Measurements from ENCODE around the gene DHX8. TPM values are rescaled to one million over a fixed set of nuclear protein-coding genes. Genes with fewer than 3 reads are reported as not detected.
"Not testable (repeated sequence)": the region's sequence is repeated elsewhere in the genome, so short reads cannot be mapped to it uniquely, and the experiment has no call there.

Gene DHX8
- polyA plus RNA-seq, 1 of the 3 experiments (the other 2 are of a cell fraction): 31.3 TPM

DNA sequence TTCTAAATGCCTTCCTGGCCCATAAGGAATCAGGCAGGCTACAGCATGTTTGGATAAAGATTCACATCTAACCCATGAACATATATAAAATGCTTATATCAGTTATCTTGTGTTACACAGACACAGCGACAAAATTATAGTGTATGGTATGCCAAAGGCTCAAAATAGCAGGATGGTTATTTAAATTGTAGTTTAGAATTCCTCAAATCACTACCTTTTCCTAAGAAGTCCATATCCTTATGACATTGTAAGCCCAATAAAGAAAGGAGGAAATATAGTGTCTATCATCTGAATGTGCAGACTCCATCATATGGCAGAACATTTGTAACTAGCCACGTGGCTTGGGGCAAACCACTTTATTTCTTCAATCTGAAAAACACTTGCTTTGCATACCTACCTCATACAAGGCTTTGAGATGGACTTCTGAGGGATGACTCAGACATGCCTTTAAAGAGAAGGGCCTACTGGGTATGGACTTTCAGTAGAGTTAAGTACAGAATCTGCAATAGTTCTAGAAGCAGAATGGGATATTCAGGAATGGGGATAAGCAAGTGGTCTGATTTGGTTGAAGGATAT is 12.1 kb upstream of the DHX8 start:
- Histone ChIP-seq H3K9me3 (no peaks in the 10 kb centered on the region), H3K36me3 (replicated peaks in 1 of 2; ENCODE audit: control insufficient read depth in 1 of 2, insufficient read depth in 2 of 2, low read length in 1 of 2) (no peaks in the 10 kb centered on the region), H3K9ac (no peak overlapping the region), H3K27me3 (ENCODE audit: insufficient read depth) (no peaks in the 10 kb centered on the region), H3K4me1 (ENCODE audit: control insufficient read depth in 1 of 2, insufficient read depth in 2 of 2, low read depth in 1 of 2, low read length in 1 of 2) (peaks cover 4% of the 10 kb centered on the region in 2 experiments; a peak in 2 of 4 replicates), H3K79me2 (ENCODE audit: insufficient read depth) (no peaks in the 10 kb centered on the region), H2AFZ (ENCODE audit: low read depth) (no peak overlapping the region), H3K27ac (ENCODE audit: low read depth in 2 of 2, low read length in 1 of 2) (no peak overlapping the region), H3K4me2 (no peak overlapping the region), H3K9me2 (no peaks in the 10 kb centered on the region), H3F3A (replicated peaks; ENCODE audit: insufficient read depth) (peaks cover 31% of the 10 kb centered on the region), H4K20me1 (ENCODE audit: insufficient read depth) (no peaks in the 10 kb centered on the region), H3K4me3 (ENCODE audit: low read depth in 2 of 2, low read length in 1 of 2) (no peak overlapping the region)
- CTCF ChIA-PET: interaction anchor here (2.1 to 4.5 kb wide), 2 partner anchors 12 to 78 kb away, joined by 11 to 51 read pairs; partner anchors contain the start of gene DHX8
- no peak for DNase-seq
- no peak for TF ChIP-seq TCF12 (IDR thresholded peaks at IDR 0.05)
- no peak for TF ChIP-seq PBX3 (IDR thresholded peaks at IDR 0.05)
- no peak for TF ChIP-seq NFIC (IDR thresholded peaks at IDR 0.05; ENCODE audit: borderline replicate concordance)
- TF ChIP-seq MEF2A (IDR thresholded peaks at IDR 0.05; ENCODE audit: borderline replicate concordance, low read depth): no peak
- no peak for TF ChIP-seq ELF1 (IDR thresholded peaks at IDR 0.05)
- POLR2A ChIA-PET: no interaction called here
- 89% methylated on average over 2 of the region's 2 CpGs for WGBS (ENCODE audit: low lambda C conversion rate)

- no peak overlapping the region for H2AFZ ChIP-seq (ENCODE audit: low read depth)
- no peaks in the 10 kb centered on the region for H3K79me2 ChIP-seq (ENCODE audit: insufficient read depth)
- no peaks in the 10 kb centered on the region for H3K36me3 ChIP-seq (replicated peaks in 1 of 2; ENCODE audit: control insufficient read depth in 1 of 2, insufficient read depth in 2 of 2, low read length in 1 of 2)
- H3K9me3 ChIP-seq: no peaks in the 10 kb centered on the region
- no peaks in the 10 kb centered on the region for H3K9me2 ChIP-seq
- H3K4me2 ChIP-seq: no peak overlapping the region
- no peaks in the 10 kb centered on the region for H3F3A ChIP-seq (replicated peaks; ENCODE audit: insufficient read depth)
- POLR2A ChIA-PET: no interaction called here
- no peaks in the 10 kb centered on the region for H3K27me3 ChIP-seq (ENCODE audit: insufficient read depth)
- H3K9ac ChIP-seq: no peak overlapping the region
- CTCF ChIA-PET: interaction anchor here (0.7 to 3.8 kb wide), 2 partner anchors 9 to 81 kb away, joined by 3 to 20 read pairs; no protein-coding TSS in a partner anchor
- DNase-seq: no peak
- H4K20me1 ChIP-seq (ENCODE audit: insufficient read depth): no peaks in the 10 kb centered on the region
- WGBS (ENCODE audit: low lambda C conversion rate): 85% methylated on average over 9 of the region's 11 CpGs
- no peaks in the 10 kb centered on the region; a peak in 1 of 4 replicates for H3K4me1 ChIP-seq (ENCODE audit: control insufficient read depth in 1 of 2, insufficient read depth in 2 of 2, low read depth in 1 of 2, low read length in 1 of 2)
- TF ChIP-seq SIN3A (IDR thresholded peaks at IDR 0.05; ENCODE audit: borderline replicate concordance, low read depth, low read length) (no peak), FOXJ3 (CRISPR knock-in tag; IDR thresholded peaks at IDR 0.05) (no peak), FOXM1 (IDR thresholded peaks at IDR 0.05; ENCODE audit: low read depth) (no peak), EP300 (IDR thresholded peaks at IDR 0.05; ENCODE audit: borderline replicate concordance in 1 of 2, low read depth in 1 of 2, low read length in 1 of 2) (no peak), USF1 (IDR thresholded peaks at IDR 0.05; ENCODE audit: borderline replicate concordance, low read depth) (no peak), REST (IDR thresholded peaks at IDR 0.05; ENCODE audit: low read depth, low read length) (no peak), IRF3 (IDR thresholded peaks at IDR 0.05; ENCODE audit: low read depth, low read length) (no peak)
- H3K27ac ChIP-seq (ENCODE audit: low read depth in 2 of 2, low read length in 1 of 2): no peak overlapping the region
- H3K4me3 ChIP-seq (ENCODE audit: low read depth in 2 of 2, low read length in 1 of 2): no peak overlapping the region
These were observed 8.2 kb upstream of the DHX8 start for GRCh38 chr17:43475494-43476089.

DNA sequence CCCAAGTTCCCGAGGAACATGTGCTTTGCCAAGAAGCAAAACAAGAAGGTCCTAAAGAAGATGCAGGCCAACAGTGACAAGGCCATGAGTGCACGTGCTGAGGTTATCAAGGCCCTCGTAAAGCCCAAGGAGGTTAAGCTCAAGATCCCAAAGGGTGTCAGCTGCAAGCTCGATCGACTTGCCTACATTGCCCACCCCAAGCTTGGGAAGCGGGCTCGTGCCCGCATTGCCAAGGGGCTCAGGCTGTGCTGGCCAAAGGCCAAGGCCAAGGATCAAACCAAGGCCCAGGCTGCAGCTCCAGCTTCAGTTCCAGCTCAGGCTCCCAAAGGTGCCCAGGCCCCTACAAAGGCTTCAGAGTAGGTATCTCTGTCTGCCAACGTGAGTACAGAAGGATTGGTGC is 7.5 kb upstream of the DHX8 start:
- H3K4me3 ChIP-seq (ENCODE audit: low read depth in 2 of 2, low read length in 1 of 2); H3K4me1 ChIP-seq (ENCODE audit: control insufficient read depth in 1 of 2, insufficient read depth in 2 of 2, low read depth in 1 of 2, low read length in 1 of 2); H3K4me2 ChIP-seq; H2AFZ ChIP-seq (ENCODE audit: low read depth); H3K9me2 ChIP-seq; H3F3A ChIP-seq (replicated peaks; ENCODE audit: insufficient read depth); H3K27me3 ChIP-seq (ENCODE audit: insufficient read depth); POLR2A ChIA-PET; H3K9ac ChIP-seq; H3K36me3 ChIP-seq (replicated peaks in 1 of 2; ENCODE audit: control insufficient read depth in 1 of 2, insufficient read depth in 2 of 2, low read length in 1 of 2); H3K27ac ChIP-seq (ENCODE audit: low read depth in 2 of 2, low read length in 1 of 2); DNase-seq; H3K79me2 ChIP-seq (ENCODE audit: insufficient read depth); H4K20me1 ChIP-seq (ENCODE audit: insufficient read depth); H3K9me3 ChIP-seq: not testable (repeated sequence)
- WGBS (ENCODE audit: low lambda C conversion rate): 83% methylated on average over 6 of the region's 9 CpGs
- CTCF ChIA-PET: interaction anchor here (3.8 kb wide), 1 partner anchor 82 kb away, joined by 20 read pairs; no protein-coding TSS in a partner anchor

All from SK-N-SH (cell line).